A673 (cell line): ENCODE data around the gene CDT1.

Experiments
- EZH2 ChIP-seq: fragments of 200-600 bp; sonication (generic); IDR thresholded peaks from 2 replicates; pipeline ENCODE4 v1.6.1; 2017; ENCODE audit warnings: borderline replicate concordance, low read depth, mild to moderate bottlenecking, mixed read lengths, antibody characterized with exemption, low read length; ENCODE audit not compliant: poor library complexity, severe bottlenecking
- TF ChIP-seq, protein P1 (sequence below): fragments of 300-800, 200-600 bp; sonication (generic); conservative IDR thresholded peaks from 2 replicates; pipeline ENCODE4 v1.5.1; 2017; ENCODE audit warnings: low read depth, mild to moderate bottlenecking, antibody characterized with exemption, low read length, moderate library complexity, mixed read lengths

DNA sequence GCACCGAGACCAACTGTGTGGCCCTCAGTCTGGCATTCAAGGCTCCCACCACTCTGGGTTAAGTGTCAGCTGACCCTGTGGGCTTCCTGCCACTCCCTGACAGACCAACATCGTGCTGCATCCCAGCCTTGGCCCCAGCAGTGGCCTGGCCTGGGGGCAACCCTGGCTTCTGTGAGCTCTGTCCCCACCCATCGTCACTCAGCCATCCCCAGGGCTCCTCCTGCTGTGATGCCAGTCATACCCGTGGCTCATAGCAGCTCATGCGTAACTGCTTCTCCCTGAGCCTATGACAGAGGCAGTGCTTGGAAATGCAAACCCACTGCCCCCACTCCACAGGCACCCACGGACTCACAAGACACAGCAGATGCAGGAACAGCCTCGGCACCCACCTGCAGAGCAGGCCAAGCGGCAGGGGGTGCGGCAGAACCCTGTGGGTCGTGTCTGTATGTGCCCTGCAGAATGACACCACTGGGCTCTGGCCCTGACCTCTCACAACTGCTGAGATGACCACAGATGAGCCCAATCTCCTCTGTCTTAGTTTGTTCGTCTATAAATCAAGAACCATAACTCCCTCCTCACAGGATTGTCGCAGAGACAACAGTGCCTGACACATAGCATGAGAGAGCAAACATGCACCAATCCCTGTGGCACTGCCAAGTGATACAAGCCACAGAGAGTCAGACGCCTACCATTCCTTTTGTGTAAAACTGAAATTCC, 45.2 kb upstream of the CDT1 start:
- TF ChIP-seq, protein P1, sequence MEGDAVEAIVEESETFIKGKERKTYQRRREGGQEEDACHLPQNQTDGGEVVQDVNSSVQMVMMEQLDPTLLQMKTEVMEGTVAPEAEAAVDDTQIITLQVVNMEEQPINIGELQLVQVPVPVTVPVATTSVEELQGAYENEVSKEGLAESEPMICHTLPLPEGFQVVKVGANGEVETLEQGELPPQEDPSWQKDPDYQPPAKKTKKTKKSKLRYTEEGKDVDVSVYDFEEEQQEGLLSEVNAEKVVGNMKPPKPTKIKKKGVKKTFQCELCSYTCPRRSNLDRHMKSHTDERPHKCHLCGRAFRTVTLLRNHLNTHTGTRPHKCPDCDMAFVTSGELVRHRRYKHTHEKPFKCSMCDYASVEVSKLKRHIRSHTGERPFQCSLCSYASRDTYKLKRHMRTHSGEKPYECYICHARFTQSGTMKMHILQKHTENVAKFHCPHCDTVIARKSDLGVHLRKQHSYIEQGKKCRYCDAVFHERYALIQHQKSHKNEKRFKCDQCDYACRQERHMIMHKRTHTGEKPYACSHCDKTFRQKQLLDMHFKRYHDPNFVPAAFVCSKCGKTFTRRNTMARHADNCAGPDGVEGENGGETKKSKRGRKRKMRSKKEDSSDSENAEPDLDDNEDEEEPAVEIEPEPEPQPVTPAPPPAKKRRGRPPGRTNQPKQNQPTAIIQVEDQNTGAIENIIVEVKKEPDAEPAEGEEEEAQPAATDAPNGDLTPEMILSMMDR: no peak
- TF ChIP-seq EZH2: no peak
